A549 (cell line): Measurements from ENCODE around the gene SMARCB1. TPM values are rescaled to one million over a fixed set of nuclear protein-coding genes. Genes with fewer than 3 reads are reported as not detected.

Source experiments
- ATAC-seq, 2 experiments: fragments of 200-7000 bp in 1 of 2; fragments of >200 bp in 1 of 2; cut with Nextera tagmentation in 1 of 2; cut with Tn5 transposase in 1 of 2; 3 replicates each; pipeline versions ENCODE4 v1.8.0 to v1.9.1; 2018 to 2020; ENCODE audit warnings: mild to moderate bottlenecking in 1 of 2, moderate library complexity in 1 of 2
- CTCF ChIA-PET: fragments of 300-600 bp; sonication (Branson Sonifier 250); formaldehyde crosslinking; extraction: SDS; loops from one replicate; lab custom pipeline; 2021; ENCODE audit warnings: antibody characterized with exemption, inconsistent platforms; lab: Yijun Ruan, JAX
- POLR2A ChIA-PET: fragments of 350-600 bp; formaldehyde crosslinking; extraction: SDS; loops from one replicate; lab custom pipeline; 2021; ENCODE audit warnings: antibody characterized with exemption, inconsistent platforms; lab: Yijun Ruan, JAX
- DNase-seq, 2 experiments: peaks; one replicate each; pipeline versions ENCODE4 v3.0.0 to v3.0.0-alpha.2; 2011 to 2016; ENCODE audit warnings: low read depth in 1 of 2, low spot score in 1 of 2
- FAIRE-seq: peaks from 2 replicates; lab custom pipeline; 2011; peaks lifted over from hg19 to GRCh38; lab: Jason Lieb, UNC
- H3K27ac ChIP-seq, 2 experiments: fragments of >200 bp; sonication (Bioruptor Twin); formaldehyde crosslinking; 3 replicates each; pipeline ENCODE4 v1.5.1; 2016 to 2017
- H3K4me1 ChIP-seq: fragments of >200 bp; sonication (Bioruptor Twin); formaldehyde crosslinking; 3 replicates; pipeline ENCODE4 v1.6.1; 2016
- H3K4me2 ChIP-seq: fragments of >200 bp; sonication (Bioruptor Twin); formaldehyde crosslinking; 3 replicates; pipeline ENCODE4 v1.6.1; 2016
- H3K4me3 ChIP-seq: fragments of >200 bp; sonication (Bioruptor Twin); formaldehyde crosslinking; 3 replicates; pipeline ENCODE4 v1.5.1; 2016
- H3K9me3 ChIP-seq: fragments of >200 bp; sonication (Bioruptor Twin); formaldehyde crosslinking; 3 replicates; pipeline ENCODE4 v1.6.1; 2016
- BCL3 ChIP-seq: fragments of >200 bp; sonication (Bioruptor Twin); formaldehyde crosslinking; IDR thresholded peaks from 3 replicates; pipeline ENCODE4 v1.6.1; 2016
- BHLHE40 ChIP-seq: IDR thresholded peaks from 2 replicates; pipeline ENCODE4 v1.6.1; 2012; ENCODE audit warnings: low read depth, low read length, inconsistent platforms
- CBX2 ChIP-seq: fragments of 200-600 bp; sonication (generic); IDR thresholded peaks from 2 replicates; pipeline ENCODE4 v1.6.1; 2016; ENCODE audit warnings: low read depth, mild to moderate bottlenecking, borderline replicate concordance
- CHD2 ChIP-seq: fragments of 150-350 bp; IDR thresholded peaks from 2 replicates; pipeline ENCODE4 v1.6.1; 2014; ENCODE audit warnings: low read length; ENCODE audit not compliant: partially characterized antibody
- CTCF ChIP-seq: fragments of >200 bp; sonication (Bioruptor Twin); formaldehyde crosslinking; IDR thresholded peaks from 3 replicates; pipeline ENCODE4 v1.5.1; 2016
- E2F6 ChIP-seq: IDR thresholded peaks from 2 replicates; pipeline ENCODE4 v1.6.1; 2012; ENCODE audit warnings: low read depth, borderline replicate concordance
- ESRRA ChIP-seq: fragments of 150-350 bp; IDR thresholded peaks from 2 replicates; pipeline ENCODE4 v1.6.1; 2014; ENCODE audit warnings: mild to moderate bottlenecking, low read length, borderline replicate concordance
- FOSB ChIP-seq: fragments of 250-450 bp; sonication (Bioruptor Pico); IDR thresholded peaks from 2 replicates; pipeline ENCODE4 v1.5.0; 2020; ENCODE audit warnings: mild to moderate bottlenecking, moderate library complexity
- HES2 ChIP-seq: fragments of >200 bp; sonication (Bioruptor Twin); formaldehyde crosslinking; IDR thresholded peaks from 2 replicates; pipeline ENCODE4 v1.6.1; 2016
- JUN ChIP-seq, 2 experiments: fragments of >200 bp; sonication (Bioruptor Twin); formaldehyde crosslinking; IDR thresholded peaks; 2 replicates in 1 of 2; 3 replicates in 1 of 2; pipeline ENCODE4 v1.6.1; 2016 to 2017
- PHF8 ChIP-seq: fragments of 200-600 bp; sonication (generic); IDR thresholded peaks from 2 replicates; pipeline ENCODE4 v1.6.1; 2016; ENCODE audit warnings: low read depth, mild to moderate bottlenecking, antibody characterized with exemption, moderate library complexity, borderline replicate concordance
- POLR2A ChIP-seq: IDR thresholded peaks from 2 replicates; pipeline ENCODE4 v1.6.1; 2012; ENCODE audit warnings: mild to moderate bottlenecking, low read length
- RFX5 ChIP-seq: fragments of 450-650 bp; IDR thresholded peaks from 2 replicates; pipeline ENCODE4 v1.7.1; 2014; ENCODE audit warnings: antibody characterized with exemption, mild to moderate bottlenecking, moderate library complexity
- SMC3 ChIP-seq: fragments of >200 bp; sonication (Bioruptor Twin); formaldehyde crosslinking; IDR thresholded peaks from 3 replicates; pipeline ENCODE4 v1.6.1; 2018; ENCODE audit warnings: inconsistent platforms
- ZFP36 ChIP-seq: fragments of 450-650 bp; IDR thresholded peaks from 2 replicates; pipeline ENCODE4 v1.6.1; 2014; ENCODE audit warnings: borderline replicate concordance; ENCODE audit not compliant: partially characterized antibody
- WGBS: methylation state at CpG from one replicate; pipeline ENCODE4 v1.1.6; 2017; ENCODE audit errors: missing lambda C conversion rate; 5-methylcytosine and 5-hydroxymethylcytosine counted together
- polyA plus RNA-seq, 4 experiments: library from polyadenylated mRNA; depleted of rRNA in 3 of 4; stranded (reverse); fragments of >200 nt; fragmentation: RNase III in 1 of 4; extraction: RNeasy Plus Mini Kit Qiagen cat#74134 plus additional on column Dnase treatment in 1 of 4; gene quantifications; 2 replicates in 3 of 4; 3 replicates in 1 of 4; pipeline ENCODE4 v1.2.3, GENCODE V29; 2011 to 2017
- TF ChIP-seq, protein P1 (sequence below): fragments of 200-600 bp; sonication (generic); IDR thresholded peaks from 2 replicates; pipeline ENCODE4 v1.6.1; 2016; ENCODE audit warnings: antibody characterized with exemption, mild to moderate bottlenecking, moderate library complexity
- TF ChIP-seq, protein P2 (sequence below): IDR thresholded peaks from 2 replicates; pipeline ENCODE4 v1.6.1; 2012

SMARCB1 gene
- polyA plus RNA-seq, 2 of the 4 experiments (the other 2 are of a cell fraction), result 65.6 to 133 TPM

- Histone ChIP-seq H3K4me1 (peaks cover 4% of the 10 kb centered on the region; the same call in 2 of the 3 replicates), H3K9me3 (no peaks in the 10 kb centered on the region), H3K4me2 (peak within 1 kb of the TSS; percentile 94), H3K4me3 (peak within 1 kb of the TSS; percentile 97), H3K27ac (peak within 1 kb of the TSS; percentile 96 to 99)
- ChIA-PET CTCF (interaction anchor here (0.6 to 2.0 kb wide), 2 partner anchors 17 to 75 kb away, joined by 3 to 7 read pairs; partner anchors contain the start of gene CHCHD10), POLR2A (interaction anchor here (0.7 to 0.9 kb wide), 2 partner anchors 17 to 18 kb away, joined by 3 to 4 read pairs; partner anchors contain the start of gene CHCHD10)
- FAIRE-seq (no peak), ATAC-seq (peak; percentile 88 to 94), DNase-seq (peak; percentile 59 to 82)
- 13% methylated on average over 2 of the region's 78 CpGs for WGBS
- no peak; the same call in 2 of the 3 replicates for TF ChIP-seq BCL3
- peak in 1 of 2 experiments; percentile 61; a peak in 1 of 5 replicates for TF ChIP-seq JUN (IDR thresholded peaks at IDR 0.05)
- TF ChIP-seq E2F6, result no peak
- no peak for TF ChIP-seq HES2
- TF ChIP-seq ESRRA, result no peak
- peak; percentile 71 for TF ChIP-seq RFX5
- TF ChIP-seq PHF8, result 0 out of 2 replicates have a peak, but pooled peaks have one; percentile 25
- no peak for TF ChIP-seq CBX2
- TF ChIP-seq POLR2A, result peak; percentile 6; the same call in 1 of the 2 replicates
- TF ChIP-seq, protein P1, sequence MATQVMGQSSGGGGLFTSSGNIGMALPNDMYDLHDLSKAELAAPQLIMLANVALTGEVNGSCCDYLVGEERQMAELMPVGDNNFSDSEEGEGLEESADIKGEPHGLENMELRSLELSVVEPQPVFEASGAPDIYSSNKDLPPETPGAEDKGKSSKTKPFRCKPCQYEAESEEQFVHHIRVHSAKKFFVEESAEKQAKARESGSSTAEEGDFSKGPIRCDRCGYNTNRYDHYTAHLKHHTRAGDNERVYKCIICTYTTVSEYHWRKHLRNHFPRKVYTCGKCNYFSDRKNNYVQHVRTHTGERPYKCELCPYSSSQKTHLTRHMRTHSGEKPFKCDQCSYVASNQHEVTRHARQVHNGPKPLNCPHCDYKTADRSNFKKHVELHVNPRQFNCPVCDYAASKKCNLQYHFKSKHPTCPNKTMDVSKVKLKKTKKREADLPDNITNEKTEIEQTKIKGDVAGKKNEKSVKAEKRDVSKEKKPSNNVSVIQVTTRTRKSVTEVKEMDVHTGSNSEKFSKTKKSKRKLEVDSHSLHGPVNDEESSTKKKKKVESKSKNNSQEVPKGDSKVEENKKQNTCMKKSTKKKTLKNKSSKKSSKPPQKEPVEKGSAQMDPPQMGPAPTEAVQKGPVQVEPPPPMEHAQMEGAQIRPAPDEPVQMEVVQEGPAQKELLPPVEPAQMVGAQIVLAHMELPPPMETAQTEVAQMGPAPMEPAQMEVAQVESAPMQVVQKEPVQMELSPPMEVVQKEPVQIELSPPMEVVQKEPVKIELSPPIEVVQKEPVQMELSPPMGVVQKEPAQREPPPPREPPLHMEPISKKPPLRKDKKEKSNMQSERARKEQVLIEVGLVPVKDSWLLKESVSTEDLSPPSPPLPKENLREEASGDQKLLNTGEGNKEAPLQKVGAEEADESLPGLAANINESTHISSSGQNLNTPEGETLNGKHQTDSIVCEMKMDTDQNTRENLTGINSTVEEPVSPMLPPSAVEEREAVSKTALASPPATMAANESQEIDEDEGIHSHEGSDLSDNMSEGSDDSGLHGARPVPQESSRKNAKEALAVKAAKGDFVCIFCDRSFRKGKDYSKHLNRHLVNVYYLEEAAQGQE, result no peak
- TF ChIP-seq SMC3, result no peak
- TF ChIP-seq FOSB (CRISPR knock-in tag), result no peak
- 0 out of 3 replicates have a peak, but pooled peaks have one; percentile 10 for TF ChIP-seq CTCF
- no peak for TF ChIP-seq ZFP36
- TF ChIP-seq, protein P2, sequence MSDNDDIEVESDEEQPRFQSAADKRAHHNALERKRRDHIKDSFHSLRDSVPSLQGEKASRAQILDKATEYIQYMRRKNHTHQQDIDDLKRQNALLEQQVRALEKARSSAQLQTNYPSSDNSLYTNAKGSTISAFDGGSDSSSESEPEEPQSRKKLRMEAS, result peak; percentile 7; the same call in 1 of the 2 replicates
- no peak for TF ChIP-seq BHLHE40
- TF ChIP-seq CHD2, result no peak
- TF ChIP-seq, all 56 proteins: peak for 6
These were observed 35.9 kb upstream of the SMARCB1 start, which contains the start of gene ZNF70 for GRCh38 chr22:23750714-23751440. Gene ZNF70 (minus strand): TSS chr22:23751112. CDS start chr22:23745140, 5,972 bp downstream.
